Vagina (tissue), 2 donors: ENCODE data around the gene STK39. TPM values are rescaled to one million over a fixed set of nuclear protein-coding genes. Genes with fewer than 3 reads are reported as not detected.

ENCODE experiments used
- DNase-seq, 2 donors: peaks; one replicate each; pipeline ENCODE4 v3.0.0-alpha.2; 2017; ENCODE audit errors: extremely low spot score in 2 of 2
- H3K27ac ChIP-seq: fragments of 200-600 bp; sonication (generic); one replicate; pipeline ENCODE4 v1.5.1; 2019
- H3K27me3 ChIP-seq: fragments of 200-600 bp; sonication (generic); one replicate; pipeline ENCODE4 v1.5.1; 2019
- H3K36me3 ChIP-seq, 2 donors: fragments of 200-600 bp; sonication (generic); one replicate each; pipeline ENCODE4 v1.5.1; 2017 to 2019
- H3K4me1 ChIP-seq: fragments of 200-600 bp; sonication (generic); one replicate; pipeline ENCODE4 v1.5.1; 2019
- H3K4me3 ChIP-seq, 2 donors: fragments of 200-600 bp; sonication (generic); 1 replicate in 1 of 2; 2 replicates in 1 of 2; pipeline ENCODE4 v1.5.1; 2016 to 2019
- H3K9me3 ChIP-seq: fragments of 200-600 bp; sonication (generic); one replicate; pipeline ENCODE4 v1.5.1; 2019
- CTCF ChIP-seq, 3 experiments: fragments of 450-650 bp in 2 of 3; fragments of 200-600 bp in 1 of 3; sonication (generic) in 1 of 3; IDR thresholded peaks; one replicate each; pipeline ENCODE4 v1.5.1; 2017 to 2019; ENCODE audit warnings: antibody characterized with exemption in 3 of 3, mild to moderate bottlenecking in 2 of 3, moderate library complexity in 2 of 3
- POLR2A ChIP-seq, 2 donors: fragments of 450-650 bp; IDR thresholded peaks; one replicate each; pipeline ENCODE4 v1.6.1; 2017; ENCODE audit warnings: antibody characterized with exemption in 2 of 2, mild to moderate bottlenecking in 2 of 2, moderate library complexity in 2 of 2
- POLR2AphosphoS5 ChIP-seq, 2 donors: sonication (generic); formaldehyde crosslinking; IDR thresholded peaks; one replicate each; pipeline ENCODE4 v1.9.0; 2017; ENCODE audit warnings: antibody characterized with exemption in 2 of 2, mild to moderate bottlenecking in 2 of 2, low read depth in 1 of 2; ENCODE audit not compliant: insufficient read depth in 1 of 2
- intact Hi-C: fragments of 100-400 bp; cut with DNase I; formaldehyde crosslinking; loops from one replicate; pipeline ENCODE4 v1.15.1; 2023
- total RNA-seq: library from RNA; depleted of rRNA; stranded (reverse); fragments of >200 nt; gene quantifications from one replicate; pipeline ENCODE4 v1.2.3, GENCODE V29; 2016

The STK39 gene
- total RNA-seq, 1 donor from 2014 or later, result 15.5 TPM

- intact Hi-C loops, result no loop called here
- H3K27me3 ChIP-seq, result no peaks in the 10 kb centered on the region
- no peak overlapping the region for H3K27ac ChIP-seq
- peaks cover 8% of the 10 kb centered on the region for H3K4me1 ChIP-seq
- TF ChIP-seq CTCF (IDR thresholded peaks at IDR 0.05), result no peak
- no peak for TF ChIP-seq POLR2A (IDR thresholded peaks at IDR 0.05)
- no peak for TF ChIP-seq POLR2AphosphoS5 (IDR thresholded peaks at IDR 0.05; ENCODE audit: insufficient read depth in 1 of 2, low read depth in 1 of 2)
- DNase-seq, result no peak
- H3K9me3 ChIP-seq, result no peaks in the 10 kb centered on the region
- no peak overlapping the region for H3K4me3 ChIP-seq
- no peaks in the 10 kb centered on the region for H3K36me3 ChIP-seq
Measured at GRCh38 chr2:168184681-168185513, 62.5 kb downstream of the STK39 start.

GRCh38 chr2:168183308-168183997, 63.9 kb downstream of the STK39 start:
- Histone ChIP-seq H3K36me3 (no peaks in the 10 kb centered on the region), H3K27me3 (no peaks in the 10 kb centered on the region), H3K27ac (no peak overlapping the region), H3K4me1 (peaks cover 8% of the 10 kb centered on the region), H3K9me3 (no peaks in the 10 kb centered on the region), H3K4me3 (no peak overlapping the region)
- no peak for TF ChIP-seq CTCF (IDR thresholded peaks at IDR 0.05)
- TF ChIP-seq POLR2A (IDR thresholded peaks at IDR 0.05), result no peak
- no peak for TF ChIP-seq POLR2AphosphoS5 (IDR thresholded peaks at IDR 0.05; ENCODE audit: insufficient read depth in 1 of 2, low read depth in 1 of 2)
- intact Hi-C loops, result no loop called here
- DNase-seq, result no peak

GRCh38 chr2:168182550-168183249, 64.7 kb downstream of the STK39 start:
- intact Hi-C loops, result no loop called here
- Histone ChIP-seq H3K4me3 (no peak overlapping the region), H3K9me3 (no peaks in the 10 kb centered on the region), H3K4me1 (peaks cover 8% of the 10 kb centered on the region), H3K36me3 (no peaks in the 10 kb centered on the region), H3K27me3 (no peaks in the 10 kb centered on the region), H3K27ac (no peak overlapping the region)
- TF ChIP-seq POLR2A (IDR thresholded peaks at IDR 0.05) (no peak), CTCF (IDR thresholded peaks at IDR 0.05) (no peak), POLR2AphosphoS5 (IDR thresholded peaks at IDR 0.05; ENCODE audit: insufficient read depth in 1 of 2, low read depth in 1 of 2) (no peak)
- DNase-seq, result no peak

GRCh38 chr2:168181825-168182224, 65.6 kb downstream of the STK39 start:
- no peak overlapping the region for H3K4me3 ChIP-seq
- no peak for DNase-seq
- intact Hi-C loops, result no loop called here
- no peaks in the 10 kb centered on the region for H3K9me3 ChIP-seq
- H3K36me3 ChIP-seq, result no peaks in the 10 kb centered on the region
- no peak for TF ChIP-seq POLR2A (IDR thresholded peaks at IDR 0.05)
- no peak for TF ChIP-seq CTCF (IDR thresholded peaks at IDR 0.05)
- no peak for TF ChIP-seq POLR2AphosphoS5 (IDR thresholded peaks at IDR 0.05; ENCODE audit: insufficient read depth in 1 of 2, low read depth in 1 of 2)
- H3K4me1 ChIP-seq, result peaks cover 8% of the 10 kb centered on the region
- H3K27me3 ChIP-seq, result no peaks in the 10 kb centered on the region
- H3K27ac ChIP-seq, result no peak overlapping the region
